Upper lobe of left lung (tissue), 6 donors: Measurements from ENCODE around the gene PPP2R5D. TPM values are rescaled to one million over a fixed set of nuclear protein-coding genes. Genes with fewer than 3 reads are reported as not detected.

ENCODE experiments used
- ATAC-seq, 2 donors: fragments of 200-7000 bp; cut with Tn5 transposase; one replicate each; pipeline ENCODE4 v1.9.1; 2022; ENCODE audit warnings: mild to moderate bottlenecking in 2 of 2, moderate library complexity in 2 of 2; ENCODE audit not compliant: low FRiP score in 2 of 2
- DNase-seq, 2 donors: peaks; one replicate each; pipeline ENCODE4 v3.0.0-alpha.2; 2019 to 2020
- H3K27ac ChIP-seq, 4 donors: fragments of 200-600 bp; sonication (generic); one replicate each; pipeline ENCODE4 v1.5.1; 2016 to 2019
- H3K27me3 ChIP-seq, 4 donors: fragments of 200-600 bp; sonication (generic); one replicate each; pipeline ENCODE4 v1.5.1; 2017 to 2019
- H3K36me3 ChIP-seq, 4 donors: fragments of 200-600 bp; sonication (generic); one replicate each; pipeline ENCODE4 v1.5.1; 2016 to 2019
- H3K4me1 ChIP-seq, 4 donors: fragments of 200-600 bp; sonication (generic); one replicate each; pipeline ENCODE4 v1.5.1; 2018 to 2019
- H3K4me3 ChIP-seq, 4 donors: fragments of 200-600 bp; sonication (generic); one replicate each; pipeline ENCODE4 v1.5.1; 2017 to 2019; ENCODE audit warnings: mild to moderate bottlenecking in 2 of 4, moderate library complexity in 1 of 4
- H3K9me3 ChIP-seq, 4 donors: fragments of 200-600 bp; sonication (generic); one replicate each; pipeline ENCODE4 v1.5.1; 2018 to 2019
- EP300 ChIP-seq, 4 donors: sonication (generic); formaldehyde crosslinking; IDR thresholded peaks; one replicate each; pipeline ENCODE4 v1.5.1; 2017; ENCODE audit warnings: antibody characterized with exemption in 4 of 4, control low read depth in 2 of 4
- POLR2A ChIP-seq, 4 donors: fragments of 450-650 bp; IDR thresholded peaks; one replicate each; pipeline ENCODE4 v1.5.1; 2016 to 2017; ENCODE audit warnings: antibody characterized with exemption in 4 of 4, mild to moderate bottlenecking in 2 of 4
- POLR2AphosphoS5 ChIP-seq, 2 donors: sonication (generic); formaldehyde crosslinking; IDR thresholded peaks; one replicate each; pipeline ENCODE4 v1.5.1; 2017; ENCODE audit warnings: antibody characterized with exemption in 2 of 2
- WGBS, 2 donors: methylation state at CpG; one replicate each; pipeline ENCODE4 v1.1.5; 2017 to 2018; 5-methylcytosine and 5-hydroxymethylcytosine counted together
- total RNA-seq, 6 donors: library from RNA; depleted of rRNA in 4 of 6; stranded (reverse); fragments of >200 nt in 4 of 6; gene quantifications; one replicate each; pipeline versions ENCODE4 v1.1.0 to v1.2.1, GENCODE V29; 2016 to 2021
- TF ChIP-seq, protein P1 (sequence below), 6 experiments: fragments of 450-650 bp in 4 of 6; fragments of 200-600 bp in 2 of 6; sonication (generic) in 2 of 6; IDR thresholded peaks; one replicate each; pipeline ENCODE4 v1.5.1; 2016 to 2019; ENCODE audit warnings: antibody characterized with exemption in 6 of 6
- donor health status: DM: no; HTN: no; CAD: no; lungs with moderate emphysema.
- donor health status: DM: no; HTN: yes; CAD: no; lungs with severe emphysema.

The PPP2R5D gene
- total RNA-seq, 6 donors from 2014 or later = 22.8 to 45.1 (median 27.3) TPM

- no peaks in the 10 kb centered on the region for H3K9me3 ChIP-seq
- H3K27me3 ChIP-seq = no peaks in the 10 kb centered on the region
- peak overlapping the region; percentile 83 to 94 (median 90) for H3K27ac ChIP-seq
- H3K36me3 ChIP-seq = peaks cover 4 to 48% (median 30%) of the 10 kb centered on the region in 4 donors
- peaks cover 17 to 27% (median 19%) of the 10 kb centered on the region in 4 donors for H3K4me1 ChIP-seq
- TF ChIP-seq EP300 (IDR thresholded peaks at IDR 0.05) (no peak), POLR2AphosphoS5 (IDR thresholded peaks at IDR 0.05) (no peak), POLR2A (IDR thresholded peaks at IDR 0.05) (no peak)
- TF ChIP-seq, protein P1, sequence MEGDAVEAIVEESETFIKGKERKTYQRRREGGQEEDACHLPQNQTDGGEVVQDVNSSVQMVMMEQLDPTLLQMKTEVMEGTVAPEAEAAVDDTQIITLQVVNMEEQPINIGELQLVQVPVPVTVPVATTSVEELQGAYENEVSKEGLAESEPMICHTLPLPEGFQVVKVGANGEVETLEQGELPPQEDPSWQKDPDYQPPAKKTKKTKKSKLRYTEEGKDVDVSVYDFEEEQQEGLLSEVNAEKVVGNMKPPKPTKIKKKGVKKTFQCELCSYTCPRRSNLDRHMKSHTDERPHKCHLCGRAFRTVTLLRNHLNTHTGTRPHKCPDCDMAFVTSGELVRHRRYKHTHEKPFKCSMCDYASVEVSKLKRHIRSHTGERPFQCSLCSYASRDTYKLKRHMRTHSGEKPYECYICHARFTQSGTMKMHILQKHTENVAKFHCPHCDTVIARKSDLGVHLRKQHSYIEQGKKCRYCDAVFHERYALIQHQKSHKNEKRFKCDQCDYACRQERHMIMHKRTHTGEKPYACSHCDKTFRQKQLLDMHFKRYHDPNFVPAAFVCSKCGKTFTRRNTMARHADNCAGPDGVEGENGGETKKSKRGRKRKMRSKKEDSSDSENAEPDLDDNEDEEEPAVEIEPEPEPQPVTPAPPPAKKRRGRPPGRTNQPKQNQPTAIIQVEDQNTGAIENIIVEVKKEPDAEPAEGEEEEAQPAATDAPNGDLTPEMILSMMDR (IDR thresholded peaks at IDR 0.05) = no peak
- 26 to 31% methylated on average over 22 of the region's 22 CpGs for WGBS, 2 donors
- peak overlapping the region; percentile 62 to 89 (median 71) for H3K4me3 ChIP-seq
- DNase-seq (peak in 1 of 2 donors; percentile 35), ATAC-seq (peak; percentile 9 to 31)
These were observed 68.6 kb downstream of the PPP2R5D start for GRCh38 chr6:43052842-43053544.

DNA sequence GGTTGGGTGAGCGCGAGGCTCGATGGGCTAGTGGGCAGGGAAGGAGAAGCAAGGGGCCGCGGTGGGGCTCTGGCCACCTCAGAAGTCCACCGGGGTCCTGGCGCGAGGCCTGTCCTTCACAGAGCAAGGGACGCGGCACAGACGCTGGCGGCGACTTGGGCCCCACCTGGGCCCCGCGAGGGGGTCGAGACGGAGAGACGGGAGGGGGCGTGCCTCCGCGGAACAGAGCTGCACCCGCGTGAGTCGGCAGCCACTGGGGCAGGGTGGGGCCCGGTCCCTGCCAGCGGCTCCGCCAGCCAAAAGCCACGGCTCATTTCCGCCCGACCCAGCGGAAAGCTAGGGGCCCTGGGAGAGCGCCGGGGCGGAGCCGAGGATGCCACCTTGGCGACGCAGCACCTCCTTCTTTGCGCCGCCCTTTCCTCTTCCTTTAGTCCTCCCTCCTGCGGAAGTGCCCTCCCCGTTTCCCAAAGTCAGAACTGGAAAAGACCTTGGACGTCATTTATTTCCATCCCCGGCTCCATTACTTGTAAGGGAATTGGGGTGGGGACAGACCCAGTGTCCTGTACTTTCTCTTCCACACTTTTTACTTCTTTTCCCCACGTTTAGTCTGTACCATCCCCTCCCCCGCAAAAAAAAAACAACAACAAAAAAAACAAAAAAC is 69.3 kb downstream of the PPP2R5D start, which contains the start of gene CUL7:
Gene CUL7, minus strand, starts transcription at position 307 of the 661 bp plus-strand sequence. CDS start 1,063 bp downstream, outside the sequence.
- WGBS, 2 donors = 2 to 4% methylated on average over 16 to 42 of the region's 45 CpGs
- H3K36me3 ChIP-seq = peaks cover 4 to 41% (median 28%) of the 10 kb centered on the region in 4 donors
- TF ChIP-seq EP300 (IDR thresholded peaks at IDR 0.05) = peak in 1 of 4 donors; percentile 37
- TF ChIP-seq, protein P1 (IDR thresholded peaks at IDR 0.05) = peak in 2 of 6 experiments; percentile 5 to 12
- peak in 2 of 4 donors; percentile 47 to 89 for TF ChIP-seq POLR2A (IDR thresholded peaks at IDR 0.05)
- TF ChIP-seq POLR2AphosphoS5 (IDR thresholded peaks at IDR 0.05) = peak; percentile 82 to 91

GRCh38 chr6:43054206-43054943 is 70.0 kb downstream of the PPP2R5D start:
- no peak for TF ChIP-seq EP300 (IDR thresholded peaks at IDR 0.05)
- TF ChIP-seq, protein P1 (IDR thresholded peaks at IDR 0.05) = no peak
- peak overlapping the region in 3 of 4 donors; percentile 66 to 89 (median 76) for H3K4me3 ChIP-seq
- H3K27ac ChIP-seq = peak overlapping the region; percentile 83 to 94 (median 90)
- 70 to 72% methylated on average over 17 of the region's 17 CpGs for WGBS, 2 donors
- DNase-seq (peak in 1 of 2 donors; percentile 82), ATAC-seq (no peak)
- H3K4me1 ChIP-seq = peaks cover 26 to 35% (median 28%) of the 10 kb centered on the region in 4 donors
- H3K27me3 ChIP-seq = no peaks in the 10 kb centered on the region
- H3K36me3 ChIP-seq = peaks cover 4 to 34% (median 24%) of the 10 kb centered on the region in 4 donors
- H3K9me3 ChIP-seq = no peaks in the 10 kb centered on the region

More for the DNA sequence above, 69.3 kb downstream of the PPP2R5D start, which contains the start of gene CUL7:
- Histone ChIP-seq H3K27ac (peak within 1 kb of the TSS; percentile 83 to 94 (median 90)), H3K27me3 (no peaks in the 10 kb centered on the region), H3K4me1 (peaks cover 23 to 34% (median 25%) of the 10 kb centered on the region in 4 donors), H3K4me3 (peak within 1 kb of the TSS; percentile 62 to 89 (median 71)), H3K9me3 (no peaks in the 10 kb centered on the region)
- ATAC-seq = peak; percentile 97
- DNase-seq = peak; percentile 96

GRCh38 chr6:43055966-43056365 is 71.6 kb downstream of the PPP2R5D start:
- Histone ChIP-seq H3K4me1 (peaks cover 35 to 47% (median 38%) of the 10 kb centered on the region in 4 donors), H3K36me3 (peaks cover 4 to 25% (median 18%) of the 10 kb centered on the region in 4 donors), H3K27ac (no peak overlapping the region), H3K27me3 (no peaks in the 10 kb centered on the region), H3K4me3 (no peak overlapping the region), H3K9me3 (no peaks in the 10 kb centered on the region)
- 90 to 98% methylated on average over 7 to 8 of the region's 8 CpGs for WGBS, 2 donors
- TF ChIP-seq, protein P1 (IDR thresholded peaks at IDR 0.05) = no peak
- TF ChIP-seq EP300 (IDR thresholded peaks at IDR 0.05) (no peak), POLR2AphosphoS5 (IDR thresholded peaks at IDR 0.05) (no peak)
- ATAC-seq = no peak
- DNase-seq = no peak
